GM19351 (cell line): ENCODE data around the gene NUDT14.

Experiments
- ATAC-seq: cut with Tn5 transposase; IDR thresholded peaks from one replicate; pipeline ENCODE4 v1.9.1; 2021; ENCODE audit warnings: mild to moderate bottlenecking, moderate library complexity; ENCODE audit not compliant: unreplicated experiment

NUDT14 gene

GRCh38 chr14:105199093-105199492, 18.0 kb upstream of the NUDT14 start:
- no peak for ATAC-seq

- ATAC-seq: no peak
These were observed 17.5 kb upstream of the NUDT14 start for GRCh38 chr14:105198588-105198987.

GRCh38 chr14:105197211-105197641, 16.1 kb upstream of the NUDT14 start:
- ATAC-seq: no peak

GRCh38 chr14:105196265-105196960, 15.3 kb upstream of the NUDT14 start:
- no peak for ATAC-seq

GRCh38 chr14:105195522-105196264, 14.6 kb upstream of the NUDT14 start:
- ATAC-seq: no peak

GRCh38 chr14:105195051-105195450, 13.9 kb upstream of the NUDT14 start:
- ATAC-seq: no peak

GRCh38 chr14:105193916-105194782, 13.0 kb upstream of the NUDT14 start:
- no peak for ATAC-seq

GRCh38 chr14:105192866-105193731, 12.0 kb upstream of the NUDT14 start:
- no peak for ATAC-seq

- no peak for ATAC-seq
These were observed 6.9 kb upstream of the NUDT14 start for GRCh38 chr14:105187935-105188524.

- no peak for ATAC-seq
These were observed 6.0 kb upstream of the NUDT14 start for GRCh38 chr14:105187116-105187515.

- no peak for ATAC-seq
These were observed 4.9 kb upstream of the NUDT14 start for GRCh38 chr14:105185973-105186372.

- no peak for ATAC-seq
These were observed 3.9 kb upstream of the NUDT14 start for GRCh38 chr14:105185001-105185400.

- no peak for ATAC-seq
These were observed 3.3 kb upstream of the NUDT14 start for GRCh38 chr14:105184461-105184860.

- ATAC-seq: no peak
These were observed 1.3 kb upstream of the NUDT14 start for GRCh38 chr14:105182296-105183020.

GRCh38 chr14:105181549-105182295, 610 bp upstream of the NUDT14 start:
- ATAC-seq: no peak

GRCh38 chr14:105179191-105179590, 1.9 kb downstream of the NUDT14 start:
- no peak for ATAC-seq

GRCh38 chr14:105178868-105179140, 2.3 kb downstream of the NUDT14 start:
- ATAC-seq: no peak

- ATAC-seq: no peak
These were observed 2.8 kb downstream of the NUDT14 start for GRCh38 chr14:105178069-105178867.
